ENCODE data around the gene SCAMP5.

DNA sequence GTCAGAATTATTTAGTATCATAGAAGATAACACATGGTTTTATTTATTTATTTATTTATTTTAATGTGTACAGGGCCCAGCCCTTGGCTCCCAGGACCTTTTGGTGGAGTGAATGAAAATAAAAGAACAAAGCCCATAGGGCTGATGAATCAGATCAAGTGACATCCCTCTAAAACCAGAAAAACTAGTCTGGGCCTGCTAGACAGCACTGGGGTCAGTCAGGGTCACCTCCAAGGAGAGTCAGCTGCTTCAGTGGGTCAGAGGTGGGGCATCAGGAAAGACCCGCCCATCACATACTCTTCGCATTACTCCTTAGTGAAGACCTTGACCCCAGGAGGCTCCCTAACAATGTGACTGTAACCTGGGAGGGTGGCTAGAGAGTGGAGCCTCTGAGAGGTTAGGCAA, 40.9 kb downstream of the SCAMP5 start:
- TF ChIP-seq, protein P1, sequence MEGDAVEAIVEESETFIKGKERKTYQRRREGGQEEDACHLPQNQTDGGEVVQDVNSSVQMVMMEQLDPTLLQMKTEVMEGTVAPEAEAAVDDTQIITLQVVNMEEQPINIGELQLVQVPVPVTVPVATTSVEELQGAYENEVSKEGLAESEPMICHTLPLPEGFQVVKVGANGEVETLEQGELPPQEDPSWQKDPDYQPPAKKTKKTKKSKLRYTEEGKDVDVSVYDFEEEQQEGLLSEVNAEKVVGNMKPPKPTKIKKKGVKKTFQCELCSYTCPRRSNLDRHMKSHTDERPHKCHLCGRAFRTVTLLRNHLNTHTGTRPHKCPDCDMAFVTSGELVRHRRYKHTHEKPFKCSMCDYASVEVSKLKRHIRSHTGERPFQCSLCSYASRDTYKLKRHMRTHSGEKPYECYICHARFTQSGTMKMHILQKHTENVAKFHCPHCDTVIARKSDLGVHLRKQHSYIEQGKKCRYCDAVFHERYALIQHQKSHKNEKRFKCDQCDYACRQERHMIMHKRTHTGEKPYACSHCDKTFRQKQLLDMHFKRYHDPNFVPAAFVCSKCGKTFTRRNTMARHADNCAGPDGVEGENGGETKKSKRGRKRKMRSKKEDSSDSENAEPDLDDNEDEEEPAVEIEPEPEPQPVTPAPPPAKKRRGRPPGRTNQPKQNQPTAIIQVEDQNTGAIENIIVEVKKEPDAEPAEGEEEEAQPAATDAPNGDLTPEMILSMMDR (IDR thresholded peaks at IDR 0.05) = no peak
- TF ChIP-seq POLR2A (IDR thresholded peaks at IDR 0.05) = no peak

All from body of pancreas (tissue), 4 donors.